Natural killer cell (primary cell): ENCODE measurements around the gene TMEM53. TPM values are rescaled to one million over a fixed set of nuclear protein-coding genes. Genes with fewer than 3 reads are reported as not detected.

Source experiments
- ATAC-seq, 3 donors: fragments of 150-1000 bp in 2 of 3; fragments of 200-7000 bp in 1 of 3; cut with Tn5 transposase; 1 replicate in 1 of 3; 2 replicates in 2 of 3; pipeline ENCODE4 v1.10.0; 2021; ENCODE audit warnings: mild to moderate bottlenecking in 2 of 3, moderate library complexity in 2 of 3
- DNase-seq, 2 donors: peaks; one replicate each; pipeline versions ENCODE4 v3.0.0 to v3.0.0-alpha.2; 2013 to 2021; ENCODE audit warnings: mixed read lengths in 1 of 2
- H3K27ac ChIP-seq: one replicate; pipeline ENCODE4 v1.5.1; 2013; ENCODE audit warnings: mild to moderate bottlenecking, low read length
- H3K27me3 ChIP-seq: one replicate; pipeline ENCODE4 v1.6.1; 2013; ENCODE audit warnings: low read length; ENCODE audit not compliant: control insufficient read depth, insufficient read depth
- H3K36me3 ChIP-seq: one replicate; pipeline ENCODE4 v1.6.1; 2013; ENCODE audit warnings: low read length; ENCODE audit not compliant: control insufficient read depth, insufficient read depth
- H3K4me1 ChIP-seq: one replicate; pipeline ENCODE4 v1.6.1; 2013; ENCODE audit warnings: low read length; ENCODE audit not compliant: control insufficient read depth, insufficient read depth
- H3K4me3 ChIP-seq: one replicate; pipeline ENCODE4 v1.5.1; 2013; ENCODE audit warnings: low read length
- H3K9me3 ChIP-seq: one replicate; pipeline ENCODE4 v1.6.1; 2013; ENCODE audit warnings: low read length; ENCODE audit not compliant: control insufficient read depth, insufficient read depth
- H3K27ac Mint-ChIP-seq, 2 donors: one replicate each; pipeline ENCODE4 v1.8.0; 2022; ENCODE audit warnings: mild to moderate bottlenecking in 2 of 2, mixed read lengths in 2 of 2, moderate library complexity in 1 of 2
- H3K27me3 Mint-ChIP-seq, 2 donors: one replicate each; pipeline ENCODE4 v1.8.0; 2022; ENCODE audit warnings: low read depth in 2 of 2, mixed read lengths in 2 of 2
- H3K36me3 Mint-ChIP-seq: one replicate; pipeline ENCODE4 v1.8.0; 2022; ENCODE audit warnings: mixed read lengths
- H3K4me1 Mint-ChIP-seq, 2 donors: one replicate each; pipeline ENCODE4 v1.8.0; 2022; ENCODE audit warnings: mixed read lengths in 2 of 2
- H3K4me3 Mint-ChIP-seq: one replicate; pipeline ENCODE4 v1.8.0; 2022; ENCODE audit warnings: mild to moderate bottlenecking, moderate library complexity, mixed read lengths
- H3K9me3 Mint-ChIP-seq, 2 donors: one replicate each; pipeline ENCODE4 v1.8.0; 2022; ENCODE audit warnings: mixed read lengths in 2 of 2
- WGBS: methylation state at CpG from one replicate; pipeline ENCODE4 v1.1.7; 2013; ENCODE audit warnings: missing lambda C conversion rate; ENCODE audit not compliant: insufficient coverage; 5-methylcytosine and 5-hydroxymethylcytosine counted together
- intact Hi-C: fragments of 100-400 bp; cut with micrococcal nuclease; formaldehyde crosslinking; loops from one replicate; pipeline ENCODE4 v1.14.2; 2022
- total RNA-seq, 4 donors: library from RNA; stranded (reverse); fragments of 120-200 nt in 1 of 4; gene quantifications; one replicate each; pipeline versions ENCODE4 v1.2.3 to v1.2.4, GENCODE V29; 2013 to 2022
- TF ChIP-seq, protein P1 (sequence below): fragments of 200-600 bp; IDR thresholded peaks from one replicate; pipeline ENCODE4 v1.8.0; 2022; ENCODE audit warnings: antibody characterized with exemption

TMEM53 gene
- total RNA-seq, 3 donors from 2014 or later (not counting 1 experiment from before 2014, with no cell fraction given), result 2.2 to 3.8 (median 3.3) TPM

DNA sequence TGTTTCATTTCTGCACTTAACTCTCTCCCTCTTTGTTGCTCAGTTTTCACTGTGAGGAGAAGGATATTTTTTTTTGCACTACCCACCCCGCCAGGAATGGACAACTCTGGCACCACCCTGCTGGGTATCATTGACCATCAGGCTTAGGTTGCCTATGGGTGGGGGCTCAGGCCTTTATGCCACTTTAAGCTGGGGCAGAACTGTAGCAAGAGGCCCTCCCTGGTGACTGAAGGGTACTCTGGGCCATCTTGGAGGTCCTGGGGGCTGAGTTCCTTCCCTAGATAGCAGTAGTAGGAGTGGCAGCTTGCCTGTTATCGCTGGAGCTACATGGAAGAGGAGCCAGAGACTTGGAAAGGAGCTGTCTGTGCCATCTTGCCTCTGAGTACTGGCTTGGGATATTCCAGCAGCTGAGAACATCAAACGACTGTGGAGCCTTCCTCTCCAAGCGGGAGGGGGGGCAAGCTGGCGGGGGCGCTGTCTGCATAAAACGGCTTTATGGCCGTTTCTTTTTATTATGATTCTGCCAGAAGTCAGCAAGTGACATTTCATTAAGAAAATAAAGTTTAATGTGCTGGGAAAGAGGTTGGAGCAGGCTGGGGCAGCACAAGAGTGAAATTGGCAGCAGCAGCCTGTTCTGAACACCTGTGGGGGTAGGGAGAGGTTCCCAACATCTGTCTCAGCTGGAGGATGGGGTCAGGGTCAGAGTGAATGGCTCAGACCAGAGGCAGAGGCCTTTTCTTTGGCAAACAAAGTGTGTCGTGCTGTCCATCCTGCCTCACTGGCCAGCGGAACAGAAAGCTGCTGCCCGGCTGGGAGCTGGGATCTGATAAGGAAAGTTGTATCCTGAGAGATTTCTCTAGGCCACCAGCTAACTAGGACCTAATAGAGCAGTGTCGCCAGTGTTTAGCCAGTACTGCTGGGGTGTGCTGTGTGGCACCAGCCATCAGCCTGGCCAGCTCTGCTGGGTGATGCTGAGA lies 32.9 kb downstream of the TMEM53 start:
- 98% methylated on average over 12 of the region's 12 CpGs for WGBS
- Histone ChIP-seq H3K27ac (no peak overlapping the region), H3K27me3 (no peaks in the 10 kb centered on the region), H3K4me3 (no peak overlapping the region), H3K4me1 (no peaks in the 10 kb centered on the region), H3K9me3 (no peaks in the 10 kb centered on the region), H3K36me3 (peaks cover 92% of the 10 kb centered on the region)
- Mint-ChIP-seq H3K9me3 (no peaks in the 10 kb centered on the region), H3K27me3 (no peaks in the 10 kb centered on the region), H3K4me3 (no peak overlapping the region), H3K27ac (peak overlapping the region; percentile 24 to 84), H3K4me1 (peaks cover 7 to 37% of the 10 kb centered on the region in 2 donors), H3K36me3 (peaks cover 7% of the 10 kb centered on the region)
- TF ChIP-seq, protein P1, sequence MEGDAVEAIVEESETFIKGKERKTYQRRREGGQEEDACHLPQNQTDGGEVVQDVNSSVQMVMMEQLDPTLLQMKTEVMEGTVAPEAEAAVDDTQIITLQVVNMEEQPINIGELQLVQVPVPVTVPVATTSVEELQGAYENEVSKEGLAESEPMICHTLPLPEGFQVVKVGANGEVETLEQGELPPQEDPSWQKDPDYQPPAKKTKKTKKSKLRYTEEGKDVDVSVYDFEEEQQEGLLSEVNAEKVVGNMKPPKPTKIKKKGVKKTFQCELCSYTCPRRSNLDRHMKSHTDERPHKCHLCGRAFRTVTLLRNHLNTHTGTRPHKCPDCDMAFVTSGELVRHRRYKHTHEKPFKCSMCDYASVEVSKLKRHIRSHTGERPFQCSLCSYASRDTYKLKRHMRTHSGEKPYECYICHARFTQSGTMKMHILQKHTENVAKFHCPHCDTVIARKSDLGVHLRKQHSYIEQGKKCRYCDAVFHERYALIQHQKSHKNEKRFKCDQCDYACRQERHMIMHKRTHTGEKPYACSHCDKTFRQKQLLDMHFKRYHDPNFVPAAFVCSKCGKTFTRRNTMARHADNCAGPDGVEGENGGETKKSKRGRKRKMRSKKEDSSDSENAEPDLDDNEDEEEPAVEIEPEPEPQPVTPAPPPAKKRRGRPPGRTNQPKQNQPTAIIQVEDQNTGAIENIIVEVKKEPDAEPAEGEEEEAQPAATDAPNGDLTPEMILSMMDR, result no peak
- ATAC-seq, result no peak
- intact Hi-C loops, result no loop called here
- DNase-seq, result no peak

DNA sequence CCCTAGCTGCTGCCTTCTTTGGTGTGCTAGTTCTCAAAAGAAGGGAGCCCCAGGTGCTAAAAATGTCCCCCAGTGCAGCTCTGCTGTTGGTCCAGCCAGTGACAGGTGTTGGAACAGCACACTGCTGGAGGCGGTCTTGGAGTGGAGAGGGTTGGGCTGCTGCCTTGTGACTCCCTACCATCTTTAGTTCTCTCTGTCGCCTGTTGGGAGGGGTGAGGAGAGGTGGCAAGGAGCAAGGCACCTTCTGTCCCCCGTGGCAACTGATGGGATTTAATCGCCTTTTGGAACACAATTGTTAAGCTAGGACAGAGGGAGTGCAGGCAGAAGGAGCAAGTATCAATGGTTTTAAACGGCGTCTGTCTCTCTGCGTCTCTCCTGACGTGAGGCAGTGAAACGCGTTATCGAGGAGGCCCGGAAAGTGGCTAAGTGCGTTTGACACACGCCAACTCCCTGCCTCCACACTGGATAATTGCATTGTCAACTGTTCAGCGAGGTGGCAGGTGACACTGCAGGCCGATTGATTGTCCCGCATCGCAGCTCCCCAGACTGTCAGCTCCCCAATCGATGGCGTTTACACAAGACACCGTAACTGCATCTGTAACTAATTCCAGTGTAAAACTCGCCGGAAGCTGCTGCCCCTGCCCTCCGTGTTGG lies 34.0 kb downstream of the TMEM53 start:
- DNase-seq (no peak), ATAC-seq (no peak)
- no peak overlapping the region for H3K4me3 ChIP-seq
- TF ChIP-seq, protein P1, result no peak
- H3K27ac ChIP-seq, result no peak overlapping the region
- intact Hi-C loops, result no loop called here
- no peaks in the 10 kb centered on the region for H3K27me3 Mint-ChIP-seq
- H3K4me1 Mint-ChIP-seq, result peaks cover 7 to 44% of the 10 kb centered on the region in 2 donors
- peaks cover 93% of the 10 kb centered on the region for H3K36me3 ChIP-seq
- H3K9me3 ChIP-seq, result no peaks in the 10 kb centered on the region
- H3K27me3 ChIP-seq, result no peaks in the 10 kb centered on the region
- no peak overlapping the region for H3K27ac Mint-ChIP-seq
- H3K36me3 Mint-ChIP-seq, result peaks cover 7% of the 10 kb centered on the region
- WGBS, result 95% methylated on average over 24 of the region's 24 CpGs
- no peaks in the 10 kb centered on the region for H3K9me3 Mint-ChIP-seq
- H3K4me3 Mint-ChIP-seq, result no peak overlapping the region
- no peaks in the 10 kb centered on the region for H3K4me1 ChIP-seq

DNA sequence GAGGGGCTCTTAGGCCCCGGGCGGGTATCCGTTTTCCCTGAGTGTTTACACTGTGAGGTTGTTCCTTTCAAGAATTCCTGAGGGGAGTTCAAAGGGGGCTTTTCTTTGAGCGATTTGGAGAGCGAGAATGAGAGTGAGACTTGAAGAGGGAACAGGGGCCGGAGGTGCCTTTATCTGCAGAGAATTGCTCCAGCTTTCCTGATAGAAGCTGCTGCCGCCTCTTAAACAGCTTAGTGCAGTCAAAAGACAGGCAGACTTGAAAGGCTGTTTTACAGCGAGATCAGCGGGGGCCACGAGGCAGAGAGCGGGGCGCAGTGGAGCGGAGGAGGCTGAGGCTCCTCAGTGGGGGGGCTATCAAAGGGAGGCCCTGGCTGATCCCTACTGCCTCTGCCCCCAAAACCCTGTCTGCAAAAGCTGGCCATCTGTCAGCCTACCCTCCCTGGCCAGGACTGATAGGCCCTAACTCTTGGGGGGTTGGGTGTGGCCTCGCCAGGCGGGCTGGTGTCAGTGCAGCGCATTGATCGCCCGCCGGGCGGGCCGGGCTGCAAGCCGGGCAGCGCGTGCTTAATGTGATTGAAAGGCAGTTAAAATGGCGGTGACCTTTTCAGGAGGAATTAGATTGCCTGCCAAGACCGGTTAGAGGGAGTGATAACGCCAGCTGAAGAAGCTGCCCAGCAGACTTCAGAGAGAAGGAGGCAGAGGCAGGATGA lies 36.4 kb downstream of the TMEM53 start:
- peaks cover 7% of the 10 kb centered on the region for H3K36me3 Mint-ChIP-seq
- no peaks in the 10 kb centered on the region for H3K9me3 Mint-ChIP-seq
- DNase-seq (no peak), ATAC-seq (no peak)
- 96% methylated on average over 27 of the region's 27 CpGs for WGBS
- no peak overlapping the region for H3K4me3 Mint-ChIP-seq
- H3K27me3 ChIP-seq, result no peaks in the 10 kb centered on the region
- peaks cover 32 to 59% of the 10 kb centered on the region in 2 donors for H3K4me1 Mint-ChIP-seq
- TF ChIP-seq, protein P1, result no peak
- no peaks in the 10 kb centered on the region for H3K27me3 Mint-ChIP-seq
- H3K4me3 ChIP-seq, result no peak overlapping the region
- H3K27ac ChIP-seq, result no peak overlapping the region
- H3K9me3 ChIP-seq, result no peaks in the 10 kb centered on the region
- intact Hi-C loops, result no loop called here
- H3K36me3 ChIP-seq, result peaks cover 78% of the 10 kb centered on the region
- H3K4me1 ChIP-seq, result peaks cover 3% of the 10 kb centered on the region
- no peak overlapping the region for H3K27ac Mint-ChIP-seq
